ENCODE results near the gene KMT2C.

The KMT2C gene

GRCh38 chr7:152336754-152337368 lies 98.9 kb downstream of the KMT2C start:
- H3K27ac ChIP-seq (ENCODE audit: low read length), result no peak overlapping the region
- H3K4me1 ChIP-seq (ENCODE audit: low read length), result peaks cover 22% of the 10 kb centered on the region
- H3K79me2 ChIP-seq (ENCODE audit: low read length), result peaks cover 44% of the 10 kb centered on the region

GRCh38 chr7:152335900-152336571 lies 99.8 kb downstream of the KMT2C start:
- peaks cover 69% of the 10 kb centered on the region for H4K20me1 ChIP-seq (ENCODE audit: insufficient read depth, low read length)
- H3K36me3 ChIP-seq (replicated peaks; ENCODE audit: low read depth, low read length), result no peaks in the 10 kb centered on the region
- H2AFZ ChIP-seq (ENCODE audit: low read depth, low read length), result no peak overlapping the region
- no peaks in the 10 kb centered on the region for H3K27me3 ChIP-seq (ENCODE audit: low read depth, low read length)
- peak overlapping the region; percentile 46 for H3K4me3 ChIP-seq (ENCODE audit: low read length)
- no peak overlapping the region for H3K27ac ChIP-seq (ENCODE audit: low read length)
- peaks cover 44% of the 10 kb centered on the region for H3K79me2 ChIP-seq (ENCODE audit: low read length)
- peak overlapping the region; percentile 58 for H3K4me2 ChIP-seq (ENCODE audit: low read length)
- H3K9me3 ChIP-seq (ENCODE audit: insufficient read depth, low read length), result no peaks in the 10 kb centered on the region
- TF ChIP-seq CTCF (IDR thresholded peaks at IDR 0.05; ENCODE audit: low read depth, low read length), result no peak
- TF ChIP-seq EZH2phosphoT487 (IDR thresholded peaks at IDR 0.05; ENCODE audit: low read depth), result no peak
- no peak overlapping the region for H3K9ac ChIP-seq (ENCODE audit: low read length)
- H3K4me1 ChIP-seq (ENCODE audit: low read length), result peaks cover 19% of the 10 kb centered on the region

More at GRCh38 chr7:152336754-152337368, 98.9 kb downstream of the KMT2C start:
- H2AFZ ChIP-seq (ENCODE audit: low read depth, low read length), result no peak overlapping the region
- no peaks in the 10 kb centered on the region for H3K27me3 ChIP-seq (ENCODE audit: low read depth, low read length)
- peak overlapping the region; percentile 58 for H3K4me2 ChIP-seq (ENCODE audit: low read length)
- no peaks in the 10 kb centered on the region for H3K36me3 ChIP-seq (replicated peaks; ENCODE audit: low read depth, low read length)
- TF ChIP-seq EZH2phosphoT487 (IDR thresholded peaks at IDR 0.05; ENCODE audit: low read depth), result no peak
- TF ChIP-seq CTCF (IDR thresholded peaks at IDR 0.05; ENCODE audit: low read depth, low read length), result peak; percentile 68
- H3K9me3 ChIP-seq (ENCODE audit: insufficient read depth, low read length), result no peaks in the 10 kb centered on the region
- no peak overlapping the region for H3K9ac ChIP-seq (ENCODE audit: low read length)
- H3K4me3 ChIP-seq (ENCODE audit: low read length), result no peak overlapping the region
- peaks cover 67% of the 10 kb centered on the region for H4K20me1 ChIP-seq (ENCODE audit: insufficient read depth, low read length)

GRCh38 chr7:152333134-152333533 lies 102.7 kb downstream of the KMT2C start:
- TF ChIP-seq CTCF (IDR thresholded peaks at IDR 0.05; ENCODE audit: low read depth, low read length), result no peak
- TF ChIP-seq EZH2phosphoT487 (IDR thresholded peaks at IDR 0.05; ENCODE audit: low read depth), result no peak
- Histone ChIP-seq H3K9me3 (ENCODE audit: insufficient read depth, low read length) (no peaks in the 10 kb centered on the region), H4K20me1 (ENCODE audit: insufficient read depth, low read length) (peaks cover 55% of the 10 kb centered on the region), H3K27me3 (ENCODE audit: low read depth, low read length) (no peaks in the 10 kb centered on the region), H3K27ac (ENCODE audit: low read length) (no peak overlapping the region), H3K36me3 (replicated peaks; ENCODE audit: low read depth, low read length) (no peaks in the 10 kb centered on the region), H3K4me3 (ENCODE audit: low read length) (no peak overlapping the region), H3K79me2 (ENCODE audit: low read length) (peaks cover 39% of the 10 kb centered on the region), H3K9ac (ENCODE audit: low read length) (no peak overlapping the region), H3K4me1 (ENCODE audit: low read length) (peaks cover 17% of the 10 kb centered on the region), H3K4me2 (ENCODE audit: low read length) (no peak overlapping the region), H2AFZ (ENCODE audit: low read depth, low read length) (no peak overlapping the region)

- H3K36me3 ChIP-seq (replicated peaks; ENCODE audit: low read depth, low read length), result peaks cover 2% of the 10 kb centered on the region
- no peak overlapping the region for H3K4me3 ChIP-seq (ENCODE audit: low read length)
- H3K27me3 ChIP-seq (ENCODE audit: low read depth, low read length), result no peaks in the 10 kb centered on the region
- no peak overlapping the region for H3K9ac ChIP-seq (ENCODE audit: low read length)
- peaks cover 43% of the 10 kb centered on the region for H4K20me1 ChIP-seq (ENCODE audit: insufficient read depth, low read length)
- no peaks in the 10 kb centered on the region for H3K9me3 ChIP-seq (ENCODE audit: insufficient read depth, low read length)
- peaks cover 8% of the 10 kb centered on the region for H3K4me1 ChIP-seq (ENCODE audit: low read length)
- no peak overlapping the region for H3K27ac ChIP-seq (ENCODE audit: low read length)
- TF ChIP-seq CTCF (IDR thresholded peaks at IDR 0.05; ENCODE audit: low read depth, low read length) (no peak), EZH2phosphoT487 (IDR thresholded peaks at IDR 0.05; ENCODE audit: low read depth) (no peak)
- no peak overlapping the region for H2AFZ ChIP-seq (ENCODE audit: low read depth, low read length)
- H3K4me2 ChIP-seq (ENCODE audit: low read length), result no peak overlapping the region
- peaks cover 31% of the 10 kb centered on the region for H3K79me2 ChIP-seq (ENCODE audit: low read length)
Observed at GRCh38 chr7:152330827-152331226, 105.0 kb downstream of the KMT2C start.

All from OCI-LY3 (cell line).